ENCODE results near the gene GKAP1. TPM values are rescaled to one million over a fixed set of nuclear protein-coding genes. Genes with fewer than 3 reads are reported as not detected.

The GKAP1 gene
- total and polyA plus RNA-seq, 2 of the 13 experiments (the other 11 are each of a cell fraction or from before 2014, with no cell fraction given) = 5.6 to 6.1 TPM

GRCh38 chr9:83701769-83702168 is 115.8 kb downstream of the GKAP1 start:
- no peak overlapping the region for H3K9ac ChIP-seq (ENCODE audit: insufficient read depth, low read depth, low read length)
- 81% methylated on average over 6 of the region's 6 CpGs for WGBS (ENCODE audit: low lambda C conversion rate)
- H3K27ac ChIP-seq (ENCODE audit: extremely low read length, insufficient read depth, low read length) = no peak overlapping the region

GRCh38 chr9:83701286-83701685 is 116.3 kb downstream of the GKAP1 start:
- H3K27me3 ChIP-seq (ENCODE audit: control insufficient read depth in 1 of 2, insufficient read depth in 2 of 2, low read length in 2 of 2) = no peaks in the 10 kb centered on the region
- ChIA-PET POLR2A (no interaction called here), CTCF (ENCODE audit: low intra/inter-chr PET ratio, low total read pairs) (no interaction called here)
- in situ Hi-C loops (cut with HindIII; ENCODE audit: extremely low pct_ligation_motif_present, low pct_unique_long_range_greater_than_20kb) = no loop called here
- TF ChIP-seq TAF1 (CRISPR knock-in tag; IDR thresholded peaks at IDR 0.05) (no peak), ZNF260 (CRISPR knock-in tag; IDR thresholded peaks at IDR 0.05; ENCODE audit: borderline replicate concordance, low read depth) (no peak), TBL1XR1 (IDR thresholded peaks at IDR 0.05; ENCODE audit: borderline replicate concordance, low read length, partially characterized antibody) (no peak), MED1 (CRISPR knock-in tag; IDR thresholded peaks at IDR 0.05) (no peak)
- H3K4me3 ChIP-seq (replicated peaks in 1 of 3; ENCODE audit: insufficient read depth in 1 of 3, low read depth in 2 of 3, low read length in 3 of 3) = no peak overlapping the region
- ATAC-seq (no peak), FAIRE-seq (no peak), DNase-seq (ENCODE audit: low spot score) (no peak)
- no TSS peak for BruUV-seq (replicated peaks)
- no peak overlapping the region for H2AFZ ChIP-seq (ENCODE audit: low read length)
- H3K4me2 ChIP-seq (ENCODE audit: low read depth, low read length) = no peak overlapping the region
- H4K20me1 ChIP-seq (ENCODE audit: insufficient read depth, low read length) = peaks cover 87% of the 10 kb centered on the region
- no peak overlapping the region for H3K9ac ChIP-seq (ENCODE audit: insufficient read depth, low read depth, low read length)
- H3K9me3 ChIP-seq (ENCODE audit: low read length) = no peaks in the 10 kb centered on the region
- H3K4me1 ChIP-seq (ENCODE audit: insufficient read depth, low read length) = peaks cover 51% of the 10 kb centered on the region
- H3K36me3 ChIP-seq (replicated peaks in 1 of 2; ENCODE audit: control insufficient read depth in 1 of 2, insufficient read depth in 2 of 2, low read length in 2 of 2) = peaks cover 0 to 1% of the 10 kb centered on the region in 2 experiments; a peak in 1 of 5 replicates
- no peak overlapping the region for H3K27ac ChIP-seq (ENCODE audit: extremely low read length, insufficient read depth, low read length)
- H3K79me2 ChIP-seq (ENCODE audit: insufficient read depth, low read length) = peaks cover 97% of the 10 kb centered on the region
- intact Hi-C loops (cut with micrococcal nuclease; ENCODE audit: unreplicated experiment) = no loop called here
- 100% methylated on average over 1 of the region's 1 CpG for WGBS (ENCODE audit: low lambda C conversion rate)

More at GRCh38 chr9:83701769-83702168, 115.8 kb downstream of the GKAP1 start:
- peaks cover 97% of the 10 kb centered on the region for H3K79me2 ChIP-seq (ENCODE audit: insufficient read depth, low read length)
- BruUV-seq (replicated peaks) = no TSS peak
- in situ Hi-C loops (cut with HindIII; ENCODE audit: extremely low pct_ligation_motif_present, low pct_unique_long_range_greater_than_20kb) = no loop called here
- H2AFZ ChIP-seq (ENCODE audit: low read length) = no peak overlapping the region
- peaks cover 83% of the 10 kb centered on the region for H4K20me1 ChIP-seq (ENCODE audit: insufficient read depth, low read length)
- FAIRE-seq (no peak), DNase-seq (ENCODE audit: low spot score) (no peak), ATAC-seq (no peak)
- no peak overlapping the region for H3K4me3 ChIP-seq (replicated peaks in 1 of 3; ENCODE audit: insufficient read depth in 1 of 3, low read depth in 2 of 3, low read length in 3 of 3)
- H3K4me1 ChIP-seq (ENCODE audit: insufficient read depth, low read length) = peaks cover 51% of the 10 kb centered on the region
- H3K27me3 ChIP-seq (ENCODE audit: control insufficient read depth in 1 of 2, insufficient read depth in 2 of 2, low read length in 2 of 2) = no peaks in the 10 kb centered on the region
- intact Hi-C loops (cut with micrococcal nuclease; ENCODE audit: unreplicated experiment) = no loop called here
- no peaks in the 10 kb centered on the region for H3K9me3 ChIP-seq (ENCODE audit: low read length)
- POLR2A ChIA-PET = no interaction called here
- H3K36me3 ChIP-seq (replicated peaks in 1 of 2; ENCODE audit: control insufficient read depth in 1 of 2, insufficient read depth in 2 of 2, low read length in 2 of 2) = peaks cover 0 to 1% of the 10 kb centered on the region in 2 experiments; a peak in 1 of 5 replicates
- TF ChIP-seq HDAC2 (CRISPR knock-in tag; IDR thresholded peaks at IDR 0.05) (no peak), MZF1 (CRISPR knock-in tag; IDR thresholded peaks at IDR 0.05; ENCODE audit: borderline replicate concordance) (no peak), RBM39 (IDR thresholded peaks at IDR 0.05; ENCODE audit: low read depth, low read length, poor library complexity, severe bottlenecking) (no peak), NFE2 (CRISPR knock-in tag; IDR thresholded peaks at IDR 0.05) (no peak), KLF15 (CRISPR knock-in tag; IDR thresholded peaks at IDR 0.05; ENCODE audit: borderline replicate concordance) (no peak), SCMH1 (CRISPR knock-in tag; IDR thresholded peaks at IDR 0.05; ENCODE audit: borderline replicate concordance) (no peak)
- no peak overlapping the region for H3K4me2 ChIP-seq (ENCODE audit: low read depth, low read length)
- CTCF ChIA-PET (ENCODE audit: low intra/inter-chr PET ratio, low total read pairs) = no interaction called here

All from HepG2 (cell line).